HG03439 (cell line): ENCODE data around the gene TNFAIP8L3.
"Not testable (repeated sequence)": the region's sequence is repeated elsewhere in the genome, so short reads cannot be mapped to it uniquely, and the experiment has no call there.

Experiments
- ATAC-seq: cut with Tn5 transposase; IDR thresholded peaks from one replicate; pipeline ENCODE4 v1.9.1; 2021; ENCODE audit warnings: mild to moderate bottlenecking, moderate library complexity; ENCODE audit not compliant: unreplicated experiment

Gene TNFAIP8L3

DNA sequence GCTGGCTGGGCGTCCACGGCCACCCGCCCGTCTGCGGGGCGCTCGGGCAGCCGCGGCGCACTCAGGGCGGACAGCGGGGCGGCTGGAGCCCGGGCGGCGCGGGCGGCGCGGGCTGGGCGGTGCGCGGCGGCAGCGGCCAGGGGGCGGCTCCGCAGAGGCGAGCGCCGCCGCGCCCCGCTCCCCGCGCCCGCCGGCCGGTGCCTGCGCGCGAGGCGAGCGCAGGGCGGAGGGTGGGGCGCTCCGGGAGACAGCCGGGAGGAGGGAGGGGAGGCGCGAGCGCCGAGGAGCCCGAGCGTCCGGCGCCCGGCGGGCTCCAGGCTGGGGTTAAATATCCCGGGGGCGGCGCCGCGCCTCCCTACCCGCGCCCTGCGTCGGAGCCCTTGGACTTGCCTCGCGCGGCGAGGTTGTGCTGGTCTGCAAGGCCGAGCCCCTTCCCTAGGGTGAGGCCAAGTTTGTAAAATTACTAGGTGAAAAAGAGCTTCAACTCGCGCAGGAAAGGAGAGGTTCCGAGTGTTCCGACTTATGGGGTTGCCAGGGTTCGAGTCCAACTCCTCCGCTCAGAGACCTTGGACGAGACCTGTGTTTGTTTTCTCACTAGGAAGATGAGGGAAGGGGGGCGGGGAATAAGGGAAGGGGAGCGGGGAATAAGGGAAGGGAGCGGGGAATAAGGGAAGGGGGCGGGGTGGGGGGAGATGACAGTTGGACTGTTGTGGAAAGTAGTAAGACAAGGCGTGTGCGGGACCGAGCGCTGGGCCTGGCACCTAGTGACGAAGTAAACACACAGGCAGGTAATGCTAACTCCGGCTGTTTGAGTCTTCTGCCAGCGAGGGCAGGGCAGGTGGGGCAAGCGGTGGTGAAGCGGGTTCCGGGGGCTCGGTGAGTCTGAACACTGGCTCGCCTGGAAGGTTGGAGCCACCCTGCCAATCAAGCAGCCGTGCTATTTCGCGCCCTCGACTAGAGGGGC is at the start of gene TNFAIP8L3:
TSS of gene TNFAIP8L3 (minus strand) at position 301 of the 964 bp plus-strand sequence. CDS start 311 bp downstream, outside the sequence.
- no peak for ATAC-seq

DNA sequence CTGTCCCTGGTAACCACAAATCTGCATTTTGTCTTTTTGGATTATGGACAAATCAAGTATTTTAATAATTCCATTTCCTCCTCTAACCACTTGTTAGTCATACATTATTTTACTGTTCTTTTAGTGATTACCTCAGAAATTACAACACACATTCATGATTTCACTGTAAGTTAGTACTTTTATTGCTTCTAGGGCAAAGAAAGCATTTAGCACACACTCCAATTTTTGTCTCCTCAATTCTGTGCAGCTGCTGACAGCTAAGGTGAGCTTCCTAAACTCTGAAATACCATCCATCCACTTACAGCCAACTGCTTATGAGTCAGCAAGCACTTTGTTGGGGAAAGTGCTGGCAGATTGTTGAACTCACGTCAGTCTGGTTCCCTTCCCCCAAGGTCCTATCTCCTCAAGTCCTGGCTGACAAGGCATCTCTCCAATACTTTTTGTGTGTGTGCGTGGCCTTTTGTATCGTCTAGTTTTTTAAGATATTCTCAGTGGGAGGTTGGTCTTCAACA is 49.4 kb upstream of the TNFAIP8L3 start:
- ATAC-seq = no peak

DNA sequence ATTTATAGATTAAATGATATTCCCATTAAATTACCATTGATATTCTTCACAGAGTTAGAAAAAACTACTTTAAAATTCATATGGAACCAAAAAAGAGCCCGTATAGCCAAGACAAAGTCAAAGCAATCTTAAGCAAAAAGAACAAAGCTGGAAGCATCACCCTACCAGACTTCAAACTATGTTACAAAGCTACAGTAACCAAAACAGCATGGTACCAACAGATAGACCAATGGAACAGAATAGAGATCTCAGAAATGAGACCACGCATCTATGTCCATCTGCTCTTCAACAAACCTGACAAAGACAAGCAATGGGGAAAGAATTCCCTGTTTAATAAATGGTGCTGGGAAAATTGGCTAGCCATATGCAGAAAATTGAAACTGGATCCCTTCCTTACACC is 45.6 kb upstream of the TNFAIP8L3 start:
- not testable (repeated sequence) for ATAC-seq

DNA sequence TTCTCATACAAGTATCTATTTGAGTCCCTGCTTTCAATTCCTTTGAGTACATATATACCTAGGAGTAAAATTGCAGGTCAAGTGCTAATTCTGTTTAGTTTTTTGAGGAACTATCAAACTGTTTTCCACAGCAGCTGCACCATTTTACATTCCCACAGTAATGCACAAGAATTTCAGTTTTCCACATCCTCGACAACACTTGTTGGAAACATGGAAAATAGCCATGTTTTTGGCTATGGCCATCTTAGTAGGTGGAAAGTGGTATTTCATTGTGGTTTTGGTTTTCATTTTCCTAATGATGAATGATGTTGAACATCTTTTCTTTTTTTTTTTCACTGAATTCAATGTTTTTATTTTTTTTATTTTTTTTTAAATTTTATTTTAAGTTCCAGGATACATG is 44.4 kb upstream of the TNFAIP8L3 start:
- no peak for ATAC-seq

DNA sequence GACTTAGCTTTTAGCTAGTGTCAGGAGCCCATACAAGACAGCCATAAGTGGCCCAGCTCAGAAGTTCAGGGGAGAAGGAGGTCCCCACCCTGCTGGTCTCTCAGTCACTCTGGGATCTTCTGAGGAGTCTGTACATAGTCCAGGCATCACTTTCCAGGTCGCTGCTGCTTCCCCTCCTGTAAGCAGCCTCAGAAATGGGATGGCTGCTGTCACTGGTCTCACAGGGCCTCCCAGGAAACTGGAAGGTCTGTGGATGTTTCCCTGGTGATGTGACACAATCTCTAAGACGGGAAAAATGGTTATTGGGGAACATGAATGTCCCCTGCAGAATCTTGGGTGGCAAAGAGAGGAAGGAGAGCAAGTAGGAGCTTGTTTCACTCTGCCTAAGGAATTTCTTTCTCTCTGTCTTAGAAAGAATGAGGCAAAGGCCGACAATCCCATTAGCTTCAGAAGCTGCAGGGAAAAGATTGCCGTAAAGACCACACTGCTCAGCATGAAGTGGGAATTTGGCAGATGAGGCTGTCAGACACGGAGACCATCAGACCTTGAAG is 43.2 kb upstream of the TNFAIP8L3 start:
- ATAC-seq = no peak

DNA sequence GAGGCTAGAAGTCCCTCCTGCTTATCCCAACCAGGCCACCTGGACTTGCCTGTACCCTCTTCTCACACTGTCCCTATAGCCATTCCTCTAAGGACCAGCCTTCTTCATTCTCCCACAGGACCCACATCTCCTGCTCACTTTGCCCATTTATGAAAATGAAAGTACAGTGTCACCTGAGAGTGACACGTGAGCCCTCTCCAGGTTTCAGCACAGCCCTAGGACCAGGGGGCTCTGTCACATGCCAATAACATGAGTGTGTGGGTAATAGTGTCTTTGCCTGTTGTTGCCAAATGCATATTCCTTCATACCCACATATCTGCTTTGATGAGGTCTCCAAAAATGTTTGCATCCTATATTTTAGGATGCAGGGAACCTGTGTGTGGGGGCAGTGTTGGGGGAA is 42.3 kb upstream of the TNFAIP8L3 start:
- no peak for ATAC-seq

DNA sequence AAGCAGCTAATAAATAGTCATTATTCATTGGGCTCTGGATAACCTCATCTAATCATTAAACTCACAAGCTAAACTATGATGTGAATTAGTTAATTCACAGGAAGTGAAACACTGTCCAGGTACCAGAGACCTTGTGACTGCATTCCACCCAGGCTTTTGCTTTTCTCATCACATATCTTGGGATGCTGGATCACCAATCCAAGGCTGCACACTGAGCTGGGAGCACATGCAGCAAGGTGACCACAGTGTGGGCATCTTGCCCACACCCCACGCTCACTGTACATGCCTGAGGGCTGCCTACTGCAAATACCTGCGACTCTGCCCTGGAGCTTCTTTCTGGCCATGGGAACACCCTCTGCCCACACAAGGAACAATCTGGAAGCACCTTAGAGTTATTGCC is 40.6 kb upstream of the TNFAIP8L3 start:
- ATAC-seq = no peak

GRCh38 chr15:51134416-51135199 is 39.9 kb upstream of the TNFAIP8L3 start:
- no peak for ATAC-seq

GRCh38 chr15:51133140-51133765 is 38.5 kb upstream of the TNFAIP8L3 start:
- no peak for ATAC-seq

DNA sequence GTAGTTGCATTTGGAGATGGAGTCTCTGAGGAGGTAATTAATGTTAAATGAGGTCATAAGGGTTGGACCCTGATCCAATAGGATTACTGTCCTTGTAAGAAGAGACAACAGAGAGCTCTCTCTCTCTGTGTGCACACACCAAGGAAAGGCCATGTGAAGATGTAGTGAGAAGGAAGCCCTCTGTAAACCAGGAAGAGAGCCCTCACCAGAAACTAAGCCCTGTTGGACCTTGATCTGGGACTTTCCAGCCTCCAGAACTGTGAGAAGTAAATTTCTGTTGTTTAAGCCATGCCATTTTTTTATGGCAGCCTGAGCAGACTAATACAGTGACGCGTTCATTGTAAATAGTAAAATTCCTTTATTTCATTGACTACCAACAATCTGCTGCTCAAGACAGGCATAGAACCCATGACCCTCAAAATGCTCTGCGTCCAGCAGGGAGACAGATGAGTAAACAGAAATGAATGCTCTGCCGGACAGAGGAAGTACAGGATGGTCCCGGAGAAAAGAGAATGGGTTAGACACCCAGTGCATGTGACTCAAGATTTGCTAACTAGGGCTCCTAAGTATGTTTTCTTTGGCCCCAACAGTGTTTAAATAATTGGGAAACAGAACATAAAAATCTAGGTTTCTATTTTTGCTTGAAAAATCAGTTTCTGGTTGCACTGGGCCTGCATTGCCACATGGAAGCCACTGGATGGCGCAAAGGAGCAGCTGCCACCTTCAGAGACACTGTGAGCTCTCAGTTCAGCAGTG is 37.9 kb upstream of the TNFAIP8L3 start:
- ATAC-seq = no peak

GRCh38 chr15:51131596-51132290 is 37.0 kb upstream of the TNFAIP8L3 start:
- ATAC-seq = no peak

- no peak for ATAC-seq
These were observed 35.6 kb upstream of the TNFAIP8L3 start for GRCh38 chr15:51130344-51130743.

GRCh38 chr15:51129535-51130188 is 35.0 kb upstream of the TNFAIP8L3 start:
- ATAC-seq = no peak

- no peak for ATAC-seq
These were observed 34.0 kb upstream of the TNFAIP8L3 start for GRCh38 chr15:51128701-51129100.

- no peak for ATAC-seq
These were observed 32.1 kb upstream of the TNFAIP8L3 start for GRCh38 chr15:51126842-51127241.

- not testable (repeated sequence) for ATAC-seq
These were observed 28.3 kb upstream of the TNFAIP8L3 start for GRCh38 chr15:51123002-51123401.

- ATAC-seq = no peak
These were observed 27.0 kb upstream of the TNFAIP8L3 start for GRCh38 chr15:51121631-51122225.

DNA sequence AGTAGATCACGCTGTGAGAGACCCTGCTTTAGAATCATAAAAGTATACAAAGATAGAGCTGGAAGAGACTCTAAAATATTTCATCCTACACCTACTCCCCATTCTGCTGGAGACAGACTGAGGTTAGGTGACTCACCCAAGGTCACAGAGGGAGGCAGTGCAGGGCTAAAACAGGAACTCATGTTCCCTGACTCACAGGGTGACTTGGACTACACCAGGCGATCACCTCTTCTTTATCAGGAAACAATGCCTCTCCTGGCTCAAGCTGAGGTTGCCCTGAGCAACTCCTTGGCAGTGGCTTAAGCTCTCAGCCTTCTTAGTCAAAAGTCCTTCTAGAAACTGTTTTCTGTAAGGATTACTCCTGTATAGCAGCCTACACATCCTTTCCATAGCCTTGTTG is 26.4 kb upstream of the TNFAIP8L3 start:
- ATAC-seq = no peak

DNA sequence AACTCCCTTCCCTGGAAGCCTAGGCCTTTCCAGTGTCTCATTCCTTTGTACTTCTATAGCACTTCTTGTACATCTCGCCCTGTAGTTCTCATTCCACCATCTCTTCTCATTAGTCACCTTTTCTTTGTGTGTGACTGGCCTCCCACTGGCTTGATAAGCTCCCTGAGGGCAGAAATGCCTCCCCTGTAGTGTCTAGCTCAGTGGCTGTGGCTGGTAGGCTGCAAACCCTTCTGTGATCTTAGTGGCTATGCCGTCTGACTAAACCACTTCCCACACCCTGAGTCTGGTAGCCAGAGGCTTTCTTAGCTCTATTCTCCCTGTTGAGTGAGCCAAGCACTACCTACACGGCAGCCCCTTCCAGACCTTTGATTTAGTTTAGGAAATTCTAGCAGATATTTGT is 24.4 kb upstream of the TNFAIP8L3 start:
- ATAC-seq = no peak
